ENCODE results near the gene FOSL1. TPM values are rescaled to one million over a fixed set of nuclear protein-coding genes. Genes with fewer than 3 reads are reported as not detected.

Gene FOSL1
- polyA plus RNA-seq, 1 donor (not counting 4 experiments of a cell fraction or from before 2014, with no cell fraction given) = 21.8 TPM

DNA sequence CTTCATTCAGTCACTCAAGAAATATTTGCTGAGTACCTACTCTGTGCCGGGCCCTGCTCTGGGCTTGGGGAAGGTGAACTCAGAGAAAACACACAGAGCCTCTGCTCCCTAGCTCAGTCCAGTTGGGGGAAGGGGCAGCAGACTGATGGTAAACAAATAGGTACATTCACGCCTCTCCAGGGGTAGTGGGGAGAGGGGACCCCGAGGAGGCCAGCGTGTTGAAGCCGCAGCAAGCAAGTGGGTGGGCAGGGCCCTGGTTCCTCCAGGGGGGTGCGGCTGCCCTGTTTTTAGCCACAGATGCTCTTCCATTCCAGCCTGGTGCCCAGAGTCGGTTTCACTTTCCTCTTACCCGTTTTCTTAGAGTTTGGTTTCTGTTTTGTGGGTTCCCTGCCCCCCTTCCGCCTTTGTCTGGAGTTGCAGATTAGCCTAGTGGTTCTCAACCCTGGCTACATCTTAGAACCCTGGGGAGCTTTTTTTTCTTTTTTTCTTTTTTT lies 27.8 kb upstream of the FOSL1 start:
- no peaks in the 10 kb centered on the region for H3K79me2 ChIP-seq (ENCODE audit: control insufficient read depth, insufficient read depth, low read length)
- no peaks in the 10 kb centered on the region for H3K9me3 ChIP-seq (ENCODE audit: control insufficient read depth, low read depth, low read length)
- H3K4me3 ChIP-seq (ENCODE audit: control insufficient read depth in 2 of 3, extremely low read depth in 1 of 3, insufficient read depth in 2 of 3, low read depth in 1 of 3, low read length in 3 of 3) = no peak overlapping the region
- peaks cover 2 to 6% of the 10 kb centered on the region in 2 experiments for H3K36me3 ChIP-seq (ENCODE audit: control insufficient read depth in 2 of 2, extremely low read depth in 1 of 2, insufficient read depth in 2 of 2, low read length in 2 of 2)
- H3K4me2 ChIP-seq (ENCODE audit: control insufficient read depth, extremely low read depth, insufficient read depth, low read depth, low read length) = no peak overlapping the region
- H4K20me1 ChIP-seq (ENCODE audit: control insufficient read depth, extremely low read depth, insufficient read depth, low read length) = no peaks in the 10 kb centered on the region
- H3K27ac ChIP-seq (ENCODE audit: control insufficient read depth, insufficient read depth, low read length) = no peak overlapping the region
- H3K9me1 ChIP-seq (ENCODE audit: control insufficient read depth, extremely low read depth, insufficient read depth, low read length) = no peaks in the 10 kb centered on the region
- TF ChIP-seq EZH2 (IDR thresholded peaks at IDR 0.05; ENCODE audit: low read length) = no peak
- TF ChIP-seq, protein P1, sequence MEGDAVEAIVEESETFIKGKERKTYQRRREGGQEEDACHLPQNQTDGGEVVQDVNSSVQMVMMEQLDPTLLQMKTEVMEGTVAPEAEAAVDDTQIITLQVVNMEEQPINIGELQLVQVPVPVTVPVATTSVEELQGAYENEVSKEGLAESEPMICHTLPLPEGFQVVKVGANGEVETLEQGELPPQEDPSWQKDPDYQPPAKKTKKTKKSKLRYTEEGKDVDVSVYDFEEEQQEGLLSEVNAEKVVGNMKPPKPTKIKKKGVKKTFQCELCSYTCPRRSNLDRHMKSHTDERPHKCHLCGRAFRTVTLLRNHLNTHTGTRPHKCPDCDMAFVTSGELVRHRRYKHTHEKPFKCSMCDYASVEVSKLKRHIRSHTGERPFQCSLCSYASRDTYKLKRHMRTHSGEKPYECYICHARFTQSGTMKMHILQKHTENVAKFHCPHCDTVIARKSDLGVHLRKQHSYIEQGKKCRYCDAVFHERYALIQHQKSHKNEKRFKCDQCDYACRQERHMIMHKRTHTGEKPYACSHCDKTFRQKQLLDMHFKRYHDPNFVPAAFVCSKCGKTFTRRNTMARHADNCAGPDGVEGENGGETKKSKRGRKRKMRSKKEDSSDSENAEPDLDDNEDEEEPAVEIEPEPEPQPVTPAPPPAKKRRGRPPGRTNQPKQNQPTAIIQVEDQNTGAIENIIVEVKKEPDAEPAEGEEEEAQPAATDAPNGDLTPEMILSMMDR (optimal IDR thresholded peaks at IDR 0.05 in 1 of 3, IDR thresholded peaks at IDR 0.05 in 1 of 3, conservative IDR thresholded peaks at IDR 0.05 in 1 of 3; ENCODE audit: extremely low read depth in 1 of 3, insufficient read depth in 2 of 3, low read length in 3 of 3) = no peak
- no peaks in the 10 kb centered on the region for H3K27me3 ChIP-seq (ENCODE audit: control insufficient read depth, extremely low read depth, insufficient read depth, low read length)
- DNase-seq (ENCODE audit: low read depth, low spot score) (no peak), FAIRE-seq (no peak)
- peaks cover under 1% of the 10 kb centered on the region for H3K4me1 ChIP-seq (ENCODE audit: control insufficient read depth, extremely low read depth, insufficient read depth, low read length)
- dilution Hi-C loops (cut with MboI; ENCODE audit: extremely low pct_ligation_motif_present, low sequenced_read_pairs) = no loop called here
- H2AFZ ChIP-seq (ENCODE audit: control insufficient read depth, low read length) = no peak overlapping the region
- no peak overlapping the region for H3K9ac ChIP-seq (ENCODE audit: control insufficient read depth, extremely low read depth, insufficient read depth, low read length)

GRCh38 chr11:65925397-65925796 lies 25.2 kb upstream of the FOSL1 start:
- Histone ChIP-seq H3K9me1 (ENCODE audit: control insufficient read depth, extremely low read depth, insufficient read depth, low read length) (no peaks in the 10 kb centered on the region), H4K20me1 (ENCODE audit: control insufficient read depth, extremely low read depth, insufficient read depth, low read length) (no peaks in the 10 kb centered on the region), H3K4me2 (ENCODE audit: control insufficient read depth, extremely low read depth, insufficient read depth, low read depth, low read length) (no peak overlapping the region), H3K9me3 (ENCODE audit: control insufficient read depth, low read depth, low read length) (no peaks in the 10 kb centered on the region), H3K4me1 (ENCODE audit: control insufficient read depth, extremely low read depth, insufficient read depth, low read length) (peaks cover 18% of the 10 kb centered on the region), H3K27ac (ENCODE audit: control insufficient read depth, insufficient read depth, low read length) (no peak overlapping the region), H3K36me3 (ENCODE audit: control insufficient read depth in 2 of 2, extremely low read depth in 1 of 2, insufficient read depth in 2 of 2, low read length in 2 of 2) (peaks cover 6 to 23% of the 10 kb centered on the region in 2 experiments), H3K79me2 (ENCODE audit: control insufficient read depth, insufficient read depth, low read length) (peaks cover 9% of the 10 kb centered on the region), H3K4me3 (ENCODE audit: control insufficient read depth in 2 of 3, extremely low read depth in 1 of 3, insufficient read depth in 2 of 3, low read depth in 1 of 3, low read length in 3 of 3) (no peak overlapping the region), H2AFZ (ENCODE audit: control insufficient read depth, low read length) (no peak overlapping the region), H3K27me3 (ENCODE audit: control insufficient read depth, extremely low read depth, insufficient read depth, low read length) (no peaks in the 10 kb centered on the region), H3K9ac (ENCODE audit: control insufficient read depth, extremely low read depth, insufficient read depth, low read length) (no peak overlapping the region)
- FAIRE-seq (no peak), DNase-seq (ENCODE audit: low read depth, low spot score) (no peak)
- TF ChIP-seq EZH2 (IDR thresholded peaks at IDR 0.05; ENCODE audit: low read length) = no peak
- TF ChIP-seq, protein P1 (optimal IDR thresholded peaks at IDR 0.05 in 1 of 3, IDR thresholded peaks at IDR 0.05 in 1 of 3, conservative IDR thresholded peaks at IDR 0.05 in 1 of 3; ENCODE audit: extremely low read depth in 1 of 3, insufficient read depth in 2 of 3, low read length in 3 of 3) = no peak
- dilution Hi-C loops (cut with MboI; ENCODE audit: extremely low pct_ligation_motif_present, low sequenced_read_pairs) = no loop called here

Data from keratinocyte (primary cell).